Smooth muscle cell (in vitro differentiated cells): ENCODE data around the gene FSTL3. TPM values are rescaled to one million over a fixed set of nuclear protein-coding genes. Genes with fewer than 3 reads are reported as not detected.
"Not testable (repeated sequence)": the region's sequence is repeated elsewhere in the genome, so short reads cannot be mapped to it uniquely, and the experiment has no call there.

ENCODE experiments used
- DNase-seq: peaks from one replicate; lab custom pipeline; 2025; ENCODE audit not compliant: unreplicated experiment; lab: John Stamatoyannopoulos, UW
- H2AFZ ChIP-seq: fragments of 200-600 bp; sonication (generic); 2 replicates; pipeline ENCODE4 v1.6.0; 2016; ENCODE audit warnings: antibody characterized with exemption, low read depth, mild to moderate bottlenecking
- H3F3A ChIP-seq: fragments of 200-600 bp; sonication (generic); 2 replicates; pipeline ENCODE4 v1.6.0; 2017; ENCODE audit warnings: antibody characterized with exemption, low read depth
- H3K27ac ChIP-seq: fragments of 200-600 bp; sonication (generic); 2 replicates; pipeline ENCODE4 v1.5.1; 2016; ENCODE audit warnings: low read depth, mild to moderate bottlenecking
- H3K27me3 ChIP-seq: fragments of 200-600 bp; sonication (generic); 2 replicates; pipeline ENCODE4 v1.6.1; 2016; ENCODE audit warnings: low read depth, mild to moderate bottlenecking
- H3K36me3 ChIP-seq: fragments of 200-600 bp; sonication (generic); 2 replicates; pipeline ENCODE4 v1.5.1; 2016; ENCODE audit warnings: low read depth
- H3K4me1 ChIP-seq: fragments of 200-600 bp; sonication (generic); 2 replicates; pipeline ENCODE4 v1.5.1; 2016; ENCODE audit warnings: low read depth
- H3K4me2 ChIP-seq: fragments of 200-600 bp; sonication (generic); 2 replicates; pipeline ENCODE4 v1.6.0; 2016; ENCODE audit warnings: mild to moderate bottlenecking
- H3K4me3 ChIP-seq: fragments of 200-600 bp; sonication (generic); 2 replicates; pipeline ENCODE4 v1.5.1; 2016; ENCODE audit warnings: mild to moderate bottlenecking
- H3K79me2 ChIP-seq: fragments of 200-600 bp; sonication (generic); 2 replicates; pipeline ENCODE4 v1.6.0; 2016; ENCODE audit warnings: low read depth, mild to moderate bottlenecking
- H3K9ac ChIP-seq: fragments of 200-600 bp; sonication (generic); 2 replicates; pipeline ENCODE4 v1.6.0; 2016; ENCODE audit warnings: low read depth
- H3K9me3 ChIP-seq: fragments of 200-600 bp; sonication (generic); replicated peaks from 2 replicates; pipeline ENCODE4 v1.5.1; 2016; ENCODE audit warnings: low read depth
- H4K20me1 ChIP-seq: fragments of 200-600 bp; sonication (generic); 2 replicates; pipeline ENCODE4 v1.6.0; 2016; ENCODE audit warnings: low read depth
- CTCF ChIP-seq: fragments of 200-600 bp; sonication (generic); IDR thresholded peaks from 2 replicates; pipeline ENCODE4 v1.5.1; 2017; ENCODE audit warnings: borderline replicate concordance, mild to moderate bottlenecking, antibody characterized with exemption; ENCODE audit not compliant: insufficient read depth, poor library complexity, severe bottlenecking
- WGBS: methylation state at CpG from one replicate; pipeline ENCODE4 v1.1.7; 2016; ENCODE audit warnings: low lambda C conversion rate; 5-methylcytosine and 5-hydroxymethylcytosine counted together
- polyA plus RNA-seq: library from polyadenylated mRNA; unstranded; fragments of >200 nt; fragmentation: Nextera tagmentation; extraction: Ambion mirVana; gene quantifications from 2 replicates; pipeline ENCODE4 v1.2.1, GENCODE V29; 2016
- total RNA-seq: library from RNA; depleted of rRNA; stranded (reverse); fragments of >200 nt; gene quantifications from 2 replicates; pipeline ENCODE4 v1.2.3, GENCODE V29; 2014

Gene FSTL3
- total RNA-seq (117 and 132 TPM in 2 replicates), polyA plus RNA-seq (153 and 172 TPM in 2 replicates)

DNA sequence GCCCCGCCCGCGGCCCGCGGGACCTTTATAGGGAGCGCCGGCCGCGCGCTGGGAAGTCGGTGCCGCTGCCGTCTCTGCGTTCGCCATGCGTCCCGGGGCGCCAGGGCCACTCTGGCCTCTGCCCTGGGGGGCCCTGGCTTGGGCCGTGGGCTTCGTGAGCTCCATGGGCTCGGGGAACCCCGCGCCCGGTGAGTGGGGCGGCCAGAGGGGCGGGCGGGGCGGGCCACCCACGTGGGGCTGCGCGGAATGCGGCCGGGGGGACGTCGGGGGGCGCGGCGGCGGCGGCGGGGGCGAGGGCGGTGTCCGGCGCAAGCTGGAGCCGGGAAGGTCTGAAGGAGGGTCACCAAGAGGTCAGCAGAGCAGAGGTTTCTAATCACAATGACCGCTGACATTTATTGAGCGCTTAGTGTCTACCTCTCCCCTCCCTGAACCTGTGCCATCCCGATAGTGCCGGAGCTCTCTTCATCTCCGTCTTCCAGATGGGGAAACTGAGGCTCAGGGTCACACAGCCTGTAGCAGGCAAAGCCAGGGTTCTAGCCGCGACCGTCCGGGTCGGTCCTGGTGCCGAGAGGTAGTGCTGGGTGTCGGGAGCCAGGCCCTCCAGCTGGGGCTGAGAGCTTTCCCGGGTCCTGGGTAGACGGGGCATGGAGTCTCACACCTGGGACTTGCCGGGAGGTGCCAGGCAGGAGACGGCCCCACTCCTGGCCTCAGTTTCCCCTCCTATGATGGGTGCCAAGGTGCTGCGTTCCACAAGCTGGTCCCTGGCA, at the start of gene FSTL3:
FSTL3 (plus strand) TSS at position 54 of the 767 bp plus-strand sequence; CDS start at position 86, 32 bp downstream.
- no peaks in the 10 kb centered on the region for H3K9me3 ChIP-seq
- peak within 1 kb of the TSS; percentile 95 for H3K9ac ChIP-seq
- peak within 1 kb of the TSS; percentile 98 for H3K27ac ChIP-seq
- WGBS, result 25% methylated on average over 40 of the region's 63 CpGs
- no peaks in the 10 kb centered on the region for H3K27me3 ChIP-seq
- H3K79me2 ChIP-seq, result peaks cover 18% of the 10 kb centered on the region
- DNase-seq, result peak; percentile 22
- H3K36me3 ChIP-seq, result no peaks in the 10 kb centered on the region
- H3K4me1 ChIP-seq, result peaks cover 10% of the 10 kb centered on the region
- TF ChIP-seq CTCF, result no peak
- H2AFZ ChIP-seq, result no peak within 1 kb of the TSS
- peak within 1 kb of the TSS; percentile 60 for H3K4me3 ChIP-seq
- peaks cover 24% of the 10 kb centered on the region for H4K20me1 ChIP-seq
- peaks cover 14% of the 10 kb centered on the region for H3F3A ChIP-seq
- peak within 1 kb of the TSS; percentile 99 for H3K4me2 ChIP-seq

DNA sequence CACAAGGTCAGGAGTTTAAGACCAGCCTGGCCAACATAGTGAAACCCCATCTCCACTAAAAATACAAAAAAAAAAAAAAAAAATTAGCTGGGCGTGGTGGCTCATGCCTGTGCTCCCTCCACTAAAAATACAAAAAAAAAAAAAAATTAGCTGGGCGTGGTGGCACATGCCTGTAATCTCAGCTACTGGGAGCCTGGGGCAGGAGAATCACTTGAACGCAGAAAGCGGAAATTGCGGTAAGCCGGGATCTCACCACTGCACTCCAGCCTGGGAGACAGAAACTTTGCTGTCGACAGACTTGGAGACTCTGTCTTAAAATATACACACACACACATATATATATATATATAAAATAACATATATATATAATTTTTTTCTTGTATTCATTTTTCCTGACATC, 49.6 kb upstream of the FSTL3 start:
- H3K9me3 ChIP-seq, H3K4me2 ChIP-seq, H3K9ac ChIP-seq, H3K36me3 ChIP-seq, H3F3A ChIP-seq, H3K79me2 ChIP-seq, H3K27me3 ChIP-seq, H3K27ac ChIP-seq, H2AFZ ChIP-seq, H3K4me1 ChIP-seq, DNase-seq, H3K4me3 ChIP-seq: not testable (repeated sequence)
- H4K20me1 ChIP-seq, result peaks cover 15% of the 10 kb centered on the region
- WGBS, result 94% methylated on average over 7 of the region's 7 CpGs

- Histone ChIP-seq H4K20me1 (peaks cover 15% of the 10 kb centered on the region), H3K79me2 (peaks cover 6% of the 10 kb centered on the region), H3K9ac (no peak overlapping the region), H3K27me3 (no peaks in the 10 kb centered on the region), H3F3A (no peaks in the 10 kb centered on the region), H3K4me3 (no peak overlapping the region), H3K4me1 (no peaks in the 10 kb centered on the region), H3K9me3 (no peaks in the 10 kb centered on the region), H3K4me2 (no peak overlapping the region), H3K36me3 (no peaks in the 10 kb centered on the region), H3K27ac (no peak overlapping the region), H2AFZ (no peak overlapping the region)
- peak; percentile 36 for TF ChIP-seq CTCF
- no peak for DNase-seq
- WGBS, result 83% methylated on average over 19 of the region's 19 CpGs
These were observed 48.0 kb upstream of the FSTL3 start for GRCh38 chr19:628168-628567.

DNA sequence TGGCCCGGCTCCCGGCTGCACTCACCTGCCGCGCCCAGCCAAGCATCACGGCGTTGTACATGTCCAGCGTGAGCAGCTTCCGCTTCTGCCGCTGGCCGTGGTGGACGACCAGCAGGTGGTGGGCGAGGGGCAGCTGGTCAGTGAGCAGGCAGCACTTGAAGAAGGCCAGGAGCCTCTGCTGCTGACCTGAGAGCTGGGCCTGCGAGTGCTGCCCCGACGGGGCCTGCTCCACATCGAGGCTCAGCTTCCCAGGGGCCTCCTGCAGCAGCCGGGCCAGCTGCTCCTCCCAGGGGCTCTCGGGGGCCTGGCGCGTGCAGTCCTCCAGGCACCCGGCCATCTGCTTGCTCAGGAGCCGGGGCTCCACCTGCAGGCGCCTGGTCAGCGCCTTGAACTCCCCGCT, 46.7 kb upstream of the FSTL3 start:
- peaks cover 11% of the 10 kb centered on the region for H4K20me1 ChIP-seq
- not testable (repeated sequence) for H3K4me1 ChIP-seq, H3K27ac ChIP-seq, DNase-seq, H3F3A ChIP-seq, H2AFZ ChIP-seq, H3K79me2 ChIP-seq, H3K4me3 ChIP-seq, H3K9ac ChIP-seq, H3K36me3 ChIP-seq, H3K4me2 ChIP-seq, H3K9me3 ChIP-seq, H3K27me3 ChIP-seq
- 96% methylated on average over 25 of the region's 25 CpGs for WGBS
